AML-193 (cell line): ENCODE results near the gene CDH13.

Experiments used
- DNase-seq, 2 experiments: peaks; one replicate each; lab custom pipeline; 2025; lab: John Stamatoyannopoulos, UW

CDH13 gene

DNA sequence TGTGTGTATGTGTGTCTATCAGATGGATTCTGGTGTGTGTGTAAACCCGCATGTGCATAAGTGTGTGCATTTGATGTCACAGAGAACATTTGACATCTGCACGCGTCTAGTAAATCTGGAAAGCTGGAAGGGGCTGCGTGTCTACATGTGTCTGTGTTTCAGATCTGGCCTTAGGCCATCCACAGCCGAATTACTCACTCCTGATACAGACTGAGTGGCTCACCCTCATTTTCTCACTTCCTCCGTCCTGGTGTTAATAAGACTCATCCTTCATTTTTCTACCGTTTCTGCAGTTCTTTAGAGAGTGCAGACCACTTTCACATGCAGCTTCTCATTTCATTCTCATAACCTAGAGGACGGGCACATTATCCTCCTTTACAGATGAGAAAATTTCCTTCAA, 491.6 kb downstream of the CDH13 start:
- no peak for DNase-seq

DNA sequence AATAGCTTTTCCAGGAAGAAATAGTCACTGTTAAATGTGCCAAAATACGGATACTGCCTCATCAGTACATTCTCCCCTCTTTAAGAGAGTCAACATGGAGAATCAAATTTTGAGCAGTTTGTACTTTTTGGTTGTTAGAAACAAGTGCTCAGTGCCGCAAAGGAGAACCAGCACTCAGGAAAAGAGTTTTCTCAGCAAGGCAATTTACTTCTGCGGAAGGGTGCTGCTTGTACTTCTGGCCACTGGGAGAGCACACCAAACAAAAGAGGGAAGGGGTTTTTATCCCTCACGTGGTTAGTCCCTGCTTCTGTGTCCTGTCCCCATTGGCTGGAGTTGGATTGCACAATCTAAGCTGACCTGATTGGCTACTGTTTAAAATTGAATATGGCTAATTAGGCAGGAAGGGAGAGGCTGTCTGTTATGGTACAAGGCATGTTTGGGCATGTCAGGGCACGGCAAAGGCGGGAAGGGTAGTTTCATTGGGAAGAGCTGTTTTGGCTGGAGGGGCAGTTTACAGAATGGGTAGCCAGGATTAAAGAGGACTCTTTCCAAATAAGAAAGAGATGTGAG, 499.3 kb downstream of the CDH13 start:
- DNase-seq: no peak

DNA sequence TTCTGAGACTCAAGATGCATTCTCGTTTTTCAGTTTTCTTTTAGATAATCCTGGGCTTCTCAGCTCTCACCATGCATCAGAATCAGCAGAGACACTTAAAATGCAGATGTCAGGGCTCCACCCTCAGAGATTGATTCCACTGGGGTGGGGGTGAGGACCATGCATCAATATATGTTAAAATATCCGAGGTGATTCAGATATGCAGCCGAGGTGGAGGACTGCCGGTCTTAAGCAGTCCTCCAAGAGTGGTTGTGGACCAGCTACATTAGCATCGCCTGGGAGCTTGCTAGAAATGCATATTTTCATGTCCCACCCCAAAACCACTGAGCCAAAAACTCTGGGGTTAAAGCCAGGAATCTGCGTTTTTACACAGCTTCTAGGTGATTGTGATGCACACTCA, 501.3 kb downstream of the CDH13 start:
- no peak for DNase-seq

DNA sequence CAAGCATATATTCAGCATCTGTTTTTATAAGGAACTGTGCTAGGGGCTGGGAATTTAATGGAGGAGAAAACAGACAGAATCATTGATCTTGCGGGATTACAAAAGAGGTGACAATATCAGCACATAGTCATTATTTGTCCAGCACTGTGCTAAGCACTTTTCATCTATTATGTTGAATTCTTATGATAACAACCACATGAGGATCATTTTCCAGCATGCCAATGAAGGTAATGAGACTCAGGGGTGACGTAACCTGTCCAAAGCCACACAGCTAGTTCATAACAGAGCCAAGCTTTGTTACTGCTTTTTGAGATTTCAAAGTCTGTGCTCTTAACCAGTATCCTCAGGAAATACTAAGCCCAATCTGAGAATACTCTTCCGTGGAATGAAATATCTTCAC, 503.3 kb downstream of the CDH13 start:
- no peak for DNase-seq

DNA sequence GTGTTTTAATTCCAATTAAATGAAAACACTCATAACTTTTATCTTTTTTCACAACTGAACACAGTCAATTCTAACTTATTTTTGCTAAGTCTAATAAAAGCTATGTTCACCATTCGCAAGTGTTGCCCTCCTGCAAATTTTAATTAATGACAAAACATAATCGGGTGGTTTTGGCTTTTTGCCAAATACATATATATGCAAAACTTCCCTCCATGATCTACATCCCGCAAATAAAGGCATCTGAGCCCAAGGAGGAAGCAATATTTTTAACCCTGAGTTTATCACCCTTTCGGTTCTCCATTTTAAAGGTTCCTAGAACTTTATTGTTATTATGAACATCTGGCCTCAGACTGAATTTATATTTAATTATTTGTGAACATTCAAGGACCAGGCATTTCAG, 507.9 kb downstream of the CDH13 start:
- no peak for DNase-seq

DNA sequence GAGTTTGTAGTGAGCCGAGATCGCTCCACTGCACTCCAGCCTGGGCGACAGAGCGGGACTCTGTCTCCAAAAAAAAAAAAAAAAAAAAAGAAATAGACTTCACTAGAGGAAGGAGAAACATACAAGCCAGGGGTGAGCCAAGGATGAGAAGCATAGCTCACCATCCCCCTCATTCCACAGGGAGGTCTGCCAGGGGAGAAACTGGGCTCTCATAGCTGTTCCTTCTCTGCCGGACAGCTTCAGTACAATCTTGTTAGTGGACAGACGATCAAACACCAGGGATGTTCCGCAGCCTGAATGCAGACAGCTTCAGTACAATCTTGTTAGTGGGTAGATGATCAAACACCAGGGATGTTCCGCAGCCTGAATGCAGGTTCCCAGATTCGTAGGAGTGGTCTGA, 509.6 kb downstream of the CDH13 start:
- DNase-seq: no peak

DNA sequence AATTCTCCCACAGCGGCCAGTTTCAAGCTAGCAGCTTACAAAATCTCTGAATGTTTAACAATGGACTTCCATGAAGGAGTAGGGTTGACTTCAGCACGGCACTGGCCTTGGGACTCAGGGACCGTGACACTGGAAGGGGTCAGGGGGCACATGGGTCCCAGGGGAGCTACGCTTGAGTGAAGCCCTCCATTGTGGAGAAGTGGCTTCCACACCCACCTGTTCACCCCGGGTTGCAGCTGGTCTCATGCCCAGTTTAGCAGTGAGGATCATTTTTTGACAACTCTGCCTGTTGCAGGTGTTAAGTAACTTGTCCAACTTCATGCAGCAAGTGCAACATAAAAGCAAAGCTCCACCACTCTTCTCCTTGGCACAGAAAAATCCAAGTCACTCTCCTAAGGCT, 510.2 kb downstream of the CDH13 start:
- DNase-seq: no peak

DNA sequence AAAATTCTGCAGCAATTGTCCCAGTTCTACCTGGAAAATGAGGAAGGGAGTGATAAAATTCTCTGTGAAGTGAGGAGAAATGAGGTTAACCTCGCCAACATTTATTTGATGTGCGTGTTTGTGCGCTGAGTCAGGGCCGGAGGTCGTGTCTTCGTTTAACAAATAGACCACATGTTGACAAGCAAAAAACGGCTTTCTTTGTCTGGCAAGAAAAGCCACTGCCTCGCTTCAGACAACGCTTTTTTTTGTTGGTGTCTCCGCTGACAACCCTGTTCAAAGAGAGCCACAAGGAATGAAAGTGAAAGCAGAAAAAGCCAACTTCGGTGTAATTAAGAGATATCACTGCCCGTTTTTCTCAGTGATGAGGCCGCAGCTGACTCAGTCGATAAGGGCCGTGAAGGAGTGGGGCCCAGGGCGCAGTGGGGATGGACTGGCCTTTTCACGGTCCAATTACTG, 510.6 kb downstream of the CDH13 start:
- no peak for DNase-seq

DNA sequence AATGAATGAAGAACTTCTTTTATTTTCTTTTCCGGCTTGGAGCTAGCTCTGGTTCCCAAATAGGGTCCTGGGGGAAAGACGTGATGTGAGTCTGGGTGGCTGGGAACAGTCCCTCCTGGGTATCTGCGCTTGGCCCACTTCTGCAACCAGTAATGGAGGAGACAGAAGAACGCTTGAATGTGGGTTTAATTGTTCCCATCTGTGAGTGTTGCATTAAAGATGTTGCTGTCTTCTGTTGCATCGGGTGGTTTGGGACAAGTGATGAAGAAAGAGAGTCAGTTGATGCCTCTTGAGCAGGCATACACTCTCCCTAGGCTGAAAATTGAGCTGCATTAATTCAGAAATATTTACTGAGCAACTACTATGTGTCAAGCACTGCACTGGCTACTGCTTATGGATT, 511.1 kb downstream of the CDH13 start:
- no peak for DNase-seq

DNA sequence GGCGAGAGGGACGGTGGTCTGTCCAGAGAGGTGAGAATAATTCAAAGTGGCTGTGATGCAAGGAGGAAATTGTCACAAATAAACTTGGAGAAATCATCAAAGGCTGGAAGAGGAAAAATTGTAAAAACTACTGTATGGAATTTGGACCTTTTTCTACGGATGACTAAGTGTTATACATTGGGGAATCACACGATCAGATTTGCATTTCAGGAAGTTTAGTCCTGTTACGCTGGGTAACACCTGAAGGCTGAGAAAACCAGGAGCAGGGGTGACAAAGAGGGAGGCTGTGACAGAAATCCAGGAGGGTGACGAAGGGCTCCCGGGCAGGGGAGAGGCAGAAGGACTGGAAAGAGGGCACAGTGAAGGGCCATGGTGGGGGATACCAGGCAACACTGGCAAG, 511.7 kb downstream of the CDH13 start:
- no peak for DNase-seq

DNA sequence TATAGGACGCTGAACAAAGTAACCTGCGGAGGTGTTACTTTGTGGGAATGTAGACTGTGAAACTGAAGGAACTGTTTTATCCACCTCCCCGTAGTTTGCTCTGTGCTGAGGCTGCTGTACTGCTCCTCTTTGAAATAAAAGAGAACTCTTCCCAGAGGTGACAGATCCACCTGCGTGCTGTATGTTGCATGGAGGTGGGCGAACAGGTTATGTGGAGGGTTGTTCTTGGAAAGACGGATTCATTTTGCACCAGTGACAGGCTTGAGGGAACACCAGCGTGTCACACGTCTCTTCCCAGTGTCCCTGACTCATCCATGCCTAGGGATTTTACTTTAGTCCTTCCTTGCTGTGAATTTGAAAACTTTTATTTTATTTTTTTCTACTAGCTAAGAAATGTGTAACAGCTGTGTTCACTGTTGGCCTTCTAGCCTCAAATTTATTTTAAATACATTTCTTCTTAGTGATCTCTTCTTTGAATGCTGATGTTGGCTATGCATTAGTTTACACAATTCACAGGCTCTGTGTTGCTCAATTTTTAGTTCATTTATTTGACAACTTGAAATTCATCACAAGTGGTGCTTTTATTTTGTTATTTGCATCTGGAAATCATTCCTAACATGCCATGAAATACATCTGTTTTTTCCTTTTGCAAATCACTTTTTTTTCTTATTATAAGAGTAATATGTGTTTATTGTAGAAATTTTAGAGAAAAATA, 512.4 kb downstream of the CDH13 start:
- DNase-seq: no peak

DNA sequence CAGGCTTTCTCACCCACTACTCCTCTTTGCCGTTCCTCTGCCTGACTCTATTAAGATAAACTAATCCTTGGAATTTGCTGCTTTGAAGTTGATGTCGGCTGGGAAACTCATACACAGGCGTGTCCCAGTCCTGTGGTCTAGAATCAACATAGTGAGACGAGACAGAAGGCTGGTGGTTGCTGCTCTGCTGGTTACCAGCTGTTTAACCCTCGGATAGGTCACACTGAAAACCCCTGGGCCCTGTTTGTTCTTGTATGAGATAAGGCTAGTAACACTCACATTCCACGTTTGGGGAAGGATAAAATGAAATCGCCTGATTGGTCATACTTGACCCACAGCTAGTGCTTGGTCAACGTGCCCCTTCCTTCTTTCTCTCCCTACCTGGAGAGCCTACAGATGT, 517.0 kb downstream of the CDH13 start:
- DNase-seq: no peak

DNA sequence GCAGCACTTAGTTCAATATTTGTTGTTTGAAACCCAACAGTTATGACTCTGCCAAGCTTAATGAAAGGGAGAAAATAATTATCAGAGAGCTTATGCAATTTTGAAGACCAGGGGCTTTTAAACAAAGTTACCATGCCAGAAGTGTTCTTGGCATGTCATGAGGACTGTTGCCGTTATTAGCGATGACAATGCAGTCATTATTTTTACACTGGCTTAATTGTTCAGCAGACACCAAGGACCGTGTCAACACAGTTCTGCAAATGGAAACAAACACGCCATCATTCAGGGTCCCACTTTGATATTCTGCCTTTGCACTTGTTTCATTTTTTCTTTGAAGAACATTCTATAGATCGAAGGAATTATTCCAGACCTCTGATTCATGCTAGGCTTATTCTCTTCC, 518.5 kb downstream of the CDH13 start:
- no peak for DNase-seq

DNA sequence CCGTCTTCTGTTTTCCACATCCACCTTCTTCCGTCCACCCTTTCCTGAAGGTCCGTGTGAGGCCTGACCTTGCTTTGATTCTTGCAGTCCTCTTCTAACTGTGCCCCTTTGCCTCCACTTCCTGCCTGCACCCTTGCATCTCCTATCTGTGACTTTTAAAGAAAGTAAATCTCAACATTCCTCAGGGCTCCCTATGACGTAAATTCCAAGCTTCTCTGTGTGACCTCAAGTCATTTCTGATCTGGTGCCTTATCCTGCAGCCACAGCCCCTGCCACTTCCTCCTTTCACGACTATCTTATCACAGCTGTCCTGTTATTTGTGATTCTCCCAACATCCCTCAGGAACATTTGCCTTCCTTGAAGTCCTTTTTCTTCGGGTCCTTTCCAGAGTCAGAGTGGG, 520.5 kb downstream of the CDH13 start:
- no peak for DNase-seq

DNA sequence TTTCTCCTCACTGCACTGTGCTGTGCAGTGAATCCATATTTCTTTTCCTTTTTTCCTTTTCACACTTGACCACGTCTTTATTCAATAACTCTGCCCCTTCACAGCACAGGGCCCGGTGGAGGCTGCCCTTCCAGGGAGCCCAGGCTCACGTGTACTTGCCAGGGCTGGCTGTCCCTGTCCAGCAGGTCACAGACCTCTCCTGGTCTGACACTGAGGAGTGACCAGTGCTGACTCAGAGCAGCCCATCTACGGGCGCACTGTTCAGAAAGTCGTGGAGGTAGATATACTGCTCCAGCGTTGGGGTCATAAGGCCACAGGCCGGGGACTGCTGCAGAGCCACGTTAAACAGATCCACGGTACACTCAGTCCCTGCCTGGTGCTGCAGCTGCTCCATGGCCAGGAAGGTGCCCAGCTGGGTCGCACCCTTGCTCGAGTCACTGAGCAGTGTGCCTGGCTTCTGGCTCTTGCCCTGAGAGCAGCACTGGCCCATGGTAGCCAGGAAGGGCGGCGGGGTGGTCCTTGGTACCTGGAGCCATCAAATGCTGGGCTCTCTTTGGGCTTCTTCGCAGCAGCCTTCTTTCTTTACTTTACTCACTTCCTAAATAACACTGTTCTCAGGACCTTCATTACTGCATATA, 531.7 kb downstream of the CDH13 start:
- no peak for DNase-seq

DNA sequence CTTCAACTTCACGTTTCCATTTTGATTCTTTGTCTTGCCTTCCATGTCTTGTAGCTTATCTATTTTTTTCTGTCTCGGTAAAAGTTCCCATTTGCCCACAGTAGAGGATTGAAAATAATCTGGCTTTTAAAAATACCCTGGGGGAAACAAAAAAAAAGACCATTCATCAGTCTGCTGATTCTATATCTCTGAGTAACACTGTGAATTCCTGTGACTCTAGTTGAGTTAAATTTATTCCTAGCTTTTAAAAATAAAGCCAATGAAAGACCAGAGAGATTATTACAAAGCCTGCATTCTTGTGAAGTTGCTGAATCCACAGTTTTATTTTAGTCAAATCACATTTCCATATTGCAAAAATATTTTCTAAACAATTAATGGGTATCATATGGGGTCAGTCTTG, 532.3 kb downstream of the CDH13 start:
- no peak for DNase-seq

DNA sequence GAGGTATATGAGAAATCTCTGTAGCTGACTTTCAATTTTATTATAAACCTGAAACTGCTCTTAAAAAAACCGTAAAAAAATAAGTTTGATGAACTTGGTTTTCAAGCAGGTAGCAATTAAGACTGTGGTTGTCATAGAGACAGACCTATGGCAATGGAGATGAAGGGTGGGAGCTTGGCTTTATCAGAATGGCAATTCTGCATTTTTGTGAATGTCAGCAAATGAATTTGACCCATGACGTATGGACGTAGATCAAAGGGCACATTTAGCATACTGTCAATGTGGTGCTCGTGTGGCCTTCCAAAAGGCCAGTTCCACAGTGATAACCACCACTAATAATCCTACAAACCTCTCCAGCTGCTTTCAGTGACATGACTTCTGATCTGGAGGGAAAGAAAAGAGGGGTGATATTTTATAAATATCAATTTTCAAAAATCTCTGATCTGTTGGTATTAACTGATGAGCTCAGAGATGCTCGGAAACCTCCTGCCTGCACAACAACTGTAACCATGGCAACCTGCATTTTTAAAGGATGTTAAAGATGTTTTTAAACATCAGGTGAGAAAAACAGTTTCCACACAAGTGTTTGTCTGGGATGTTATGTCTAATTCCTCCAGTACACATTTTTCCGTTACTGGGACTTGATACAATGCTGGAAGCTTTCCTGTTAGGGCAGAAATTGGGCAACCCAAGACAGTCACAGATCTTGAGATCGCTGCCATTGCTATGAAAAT, 533.7 kb downstream of the CDH13 start:
- DNase-seq: no peak

DNA sequence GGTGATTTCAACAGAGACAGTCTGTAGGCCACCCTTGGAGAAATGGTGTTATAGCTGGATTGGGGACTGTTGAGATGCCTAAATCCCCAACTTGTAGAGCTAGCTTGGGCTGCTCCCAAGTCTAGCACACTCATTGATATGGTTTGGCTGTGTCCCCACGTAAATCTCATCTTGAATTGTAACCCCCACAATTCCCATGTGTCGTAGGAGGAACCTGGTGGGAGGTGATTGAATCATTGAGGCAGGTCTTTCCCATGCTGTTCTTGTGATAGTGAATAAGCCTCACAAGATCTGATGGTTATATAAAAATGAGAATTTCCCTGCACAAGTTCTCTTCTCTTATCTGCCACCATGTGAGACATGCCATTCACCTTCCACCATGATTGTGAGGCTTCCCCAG, 536.0 kb downstream of the CDH13 start:
- DNase-seq: no peak

DNA sequence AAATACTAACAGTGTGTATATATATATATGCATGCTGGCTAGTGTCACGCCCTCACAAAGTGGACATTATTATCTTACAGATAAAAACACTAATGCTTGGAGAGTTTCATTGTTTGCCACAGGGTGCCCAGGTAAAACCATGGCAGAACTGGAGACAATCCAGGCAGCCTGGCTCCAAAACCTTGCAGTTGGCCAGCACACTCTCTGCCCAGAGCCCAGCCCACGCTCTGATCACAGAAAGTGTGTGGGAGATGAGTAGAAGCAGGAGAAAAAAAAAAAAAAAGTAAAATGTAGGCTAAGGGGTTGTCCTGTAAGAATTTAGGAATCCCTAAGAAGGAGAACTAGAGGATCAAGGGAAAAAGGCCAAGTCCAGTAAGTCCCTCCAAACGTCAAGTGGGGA, 538.0 kb downstream of the CDH13 start:
- DNase-seq: no peak

DNA sequence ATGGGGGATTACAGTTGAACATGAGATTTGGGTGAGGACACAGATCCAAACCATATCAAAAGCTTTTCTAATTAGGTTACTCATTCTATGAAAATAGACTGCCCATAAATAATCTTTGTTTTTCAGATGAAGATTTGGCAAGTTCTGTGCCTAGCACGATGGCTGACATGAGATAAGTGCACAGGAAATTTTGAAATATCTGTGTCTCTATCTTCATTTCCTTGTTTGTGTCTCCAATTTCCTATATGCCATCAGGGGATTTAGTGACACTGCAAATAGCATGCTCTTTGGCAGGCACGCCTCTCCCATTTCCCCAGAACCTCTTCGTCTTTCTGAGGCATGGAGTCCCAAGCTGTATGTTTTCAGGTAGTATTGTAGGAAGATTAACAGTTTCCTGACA, 544.6 kb downstream of the CDH13 start:
- no peak for DNase-seq

DNA sequence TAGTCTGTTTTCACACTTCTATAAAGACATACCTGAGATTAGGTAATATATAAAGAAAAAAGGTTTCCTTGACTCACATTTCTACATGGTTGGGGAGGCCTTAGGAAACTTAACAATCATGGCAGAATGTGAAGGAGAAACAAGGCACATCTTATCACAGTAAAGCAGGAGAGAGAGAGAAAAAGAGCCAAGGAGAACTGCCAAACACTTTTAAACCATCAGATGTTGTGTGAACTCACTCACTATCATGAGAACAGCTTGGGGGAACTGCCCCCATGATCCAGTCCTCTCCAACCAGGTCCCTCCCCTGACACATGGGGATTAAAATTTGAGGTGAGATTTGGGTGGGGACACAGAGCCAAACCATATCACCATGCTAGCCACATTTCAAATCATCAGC, 547.9 kb downstream of the CDH13 start:
- DNase-seq: no peak

DNA sequence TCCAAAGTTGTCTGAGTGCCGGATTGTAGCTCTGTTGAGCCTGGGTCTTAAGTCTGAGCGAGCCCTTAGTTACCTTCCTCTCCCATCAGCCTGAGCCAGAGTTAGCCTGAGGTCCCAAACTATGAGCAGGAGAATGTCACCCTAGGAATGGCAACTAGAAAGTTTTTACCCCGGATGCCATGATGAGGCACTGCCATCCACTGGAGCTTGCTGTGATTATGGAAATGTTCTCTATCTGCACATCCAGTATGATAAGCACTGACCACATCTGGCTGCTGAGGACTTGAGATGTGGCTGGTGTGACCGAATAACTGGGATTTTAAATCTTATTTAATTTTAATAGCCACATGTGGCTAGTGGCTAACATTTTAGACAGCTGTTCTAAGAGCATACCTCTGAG, 550.0 kb downstream of the CDH13 start:
- DNase-seq: no peak

DNA sequence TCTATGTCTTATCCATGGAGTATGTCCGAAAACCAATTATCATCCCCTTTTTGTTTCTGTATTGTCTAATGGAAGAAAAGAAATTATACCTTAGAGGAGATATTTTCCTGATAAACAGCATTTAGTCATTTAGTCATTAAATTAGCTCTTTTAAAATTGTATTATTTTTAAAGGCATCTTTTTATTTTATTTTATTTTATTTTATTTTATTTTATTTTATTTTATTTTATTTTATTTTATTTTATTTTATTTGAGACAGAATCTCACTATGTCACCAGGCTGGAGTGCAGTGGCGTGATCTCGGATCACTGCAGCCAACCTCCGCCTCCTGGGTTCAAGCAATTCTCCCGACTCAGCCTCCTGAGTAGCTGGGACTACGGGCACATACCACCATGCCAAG, 559.1 kb downstream of the CDH13 start:
- DNase-seq: no peak
